ENCODE data around the gene DCLK1.

Gene DCLK1

GRCh38 chr13:35732565-35732964 lies 398.6 kb downstream of the DCLK1 start:
- DNase-seq, result no peak

- no peak for DNase-seq
Measured at GRCh38 chr13:35731471-35731870, 399.7 kb downstream of the DCLK1 start.

GRCh38 chr13:35729926-35730627 lies 401.1 kb downstream of the DCLK1 start:
- DNase-seq, result no peak

GRCh38 chr13:35727881-35728280 lies 403.3 kb downstream of the DCLK1 start:
- no peak for DNase-seq

- no peak for DNase-seq
Measured at GRCh38 chr13:35724446-35724845, 406.7 kb downstream of the DCLK1 start.

- DNase-seq, result no peak
Measured at GRCh38 chr13:35723821-35724220, 407.4 kb downstream of the DCLK1 start.

- no peak for DNase-seq
Measured at GRCh38 chr13:35723053-35723461, 408.1 kb downstream of the DCLK1 start.

GRCh38 chr13:35722458-35723052 lies 408.6 kb downstream of the DCLK1 start:
- no peak for DNase-seq

- DNase-seq, result peak in 2 of 6 experiments; percentile 5 to 10
Measured at GRCh38 chr13:35720690-35721554, 410.3 kb downstream of the DCLK1 start.

- no peak for DNase-seq
Measured at GRCh38 chr13:35720290-35720689, 410.9 kb downstream of the DCLK1 start.

All from stimulated activated naive CD4-positive, alpha-beta T cell (primary cell).